Measurements from ENCODE around the gene GOLGA6D.
"Not testable (repeated sequence)": the region's sequence is repeated elsewhere in the genome, so short reads cannot be mapped to it uniquely, and the experiment has no call there.

GRCh38 chr15:75258620-75259343, 23.9 kb upstream of the GOLGA6D start:
- not testable (repeated sequence) for TF ChIP-seq POLR2A (IDR thresholded peaks at IDR 0.05; ENCODE audit: low read depth, low read length); POLR2AphosphoS5 (IDR thresholded peaks at IDR 0.05; ENCODE audit: low read depth, low read length); TAF1 (IDR thresholded peaks at IDR 0.05; ENCODE audit: low read depth, low read length); SPI1 (IDR thresholded peaks at IDR 0.05; ENCODE audit: low read depth, low read length); PAX5 (IDR thresholded peaks at IDR 0.05; ENCODE audit: insufficient read depth, low read length, severe bottlenecking)
